GM18517 (cell line): ENCODE measurements around the gene RAI2.
"Not testable (repeated sequence)": the region's sequence is repeated elsewhere in the genome, so short reads cannot be mapped to it uniquely, and the experiment has no call there.

ENCODE experiments used
- ATAC-seq: cut with Tn5 transposase; IDR thresholded peaks from one replicate; pipeline ENCODE4 v1.9.1; 2021; ENCODE audit warnings: mild to moderate bottlenecking, moderate library complexity; ENCODE audit not compliant: unreplicated experiment

The RAI2 gene

GRCh38 chrX:17786554-17787347 is 74.3 kb downstream of the RAI2 start:
- not testable (repeated sequence) for ATAC-seq

GRCh38 chrX:17779434-17779833 is 81.7 kb downstream of the RAI2 start:
- no peak for ATAC-seq

GRCh38 chrX:17778997-17779396 is 82.1 kb downstream of the RAI2 start:
- ATAC-seq, result no peak

- ATAC-seq, result no peak
Observed at GRCh38 chrX:17774053-17774452, 87.0 kb downstream of the RAI2 start.

- no peak for ATAC-seq
Observed at GRCh38 chrX:17773221-17773876, 87.7 kb downstream of the RAI2 start.

- ATAC-seq, result no peak
Observed at GRCh38 chrX:17769701-17770269, 91.3 kb downstream of the RAI2 start.

GRCh38 chrX:17768997-17769396 is 92.1 kb downstream of the RAI2 start:
- ATAC-seq, result no peak

GRCh38 chrX:17767734-17768133 is 93.4 kb downstream of the RAI2 start:
- ATAC-seq, result no peak

GRCh38 chrX:17759990-17760389 is 101.1 kb downstream of the RAI2 start:
- ATAC-seq, result no peak

- ATAC-seq, result peak; percentile 86
Observed at GRCh38 chrX:17758382-17758781, 102.7 kb downstream of the RAI2 start.

GRCh38 chrX:17750436-17750835 is 110.7 kb downstream of the RAI2 start:
- no peak for ATAC-seq
